Measurements from ENCODE around the gene SULF2. TPM values are rescaled to one million over a fixed set of nuclear protein-coding genes. Genes with fewer than 3 reads are reported as not detected.

Gene SULF2
- total RNA-seq, 2 donors from 2014 or later, result 75.7 to 146 TPM

DNA sequence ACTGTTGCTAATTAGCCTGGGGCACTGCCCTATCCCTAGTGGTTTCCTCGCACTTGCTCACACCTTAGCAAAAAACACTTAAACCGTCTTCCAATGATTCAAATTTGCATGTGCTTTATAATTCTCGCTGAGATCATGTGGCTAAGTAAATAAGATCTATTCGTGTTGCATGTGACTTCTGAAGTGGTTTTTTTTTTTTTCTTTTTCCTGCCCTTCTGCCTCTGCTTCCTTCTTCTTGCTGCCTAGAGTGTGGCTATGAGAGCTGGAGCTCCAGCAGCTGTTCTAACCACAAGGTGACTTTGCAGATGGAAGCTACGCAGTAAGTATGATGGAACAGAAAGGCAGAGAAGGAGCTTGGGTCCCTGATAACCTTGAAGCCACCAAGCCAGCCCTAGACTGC lies 36.5 kb downstream of the SULF2 start:
- Histone ChIP-seq H3K36me3 (ENCODE audit: control insufficient read depth, insufficient read depth, low read length) (peaks cover 62% of the 10 kb centered on the region), H3K4me3 (ENCODE audit: low read length) (no peak overlapping the region), H3K27ac (ENCODE audit: low read depth, low read length) (no peak overlapping the region), H3K9me3 (ENCODE audit: control insufficient read depth, low read length) (no peaks in the 10 kb centered on the region), H3K27me3 (ENCODE audit: control insufficient read depth, insufficient read depth, low read length, poor library complexity, severe bottlenecking) (no peaks in the 10 kb centered on the region), H3K4me1 (ENCODE audit: control insufficient read depth, insufficient read depth, low read length) (no peaks in the 10 kb centered on the region), H3K9ac (ENCODE audit: extremely low read depth, low read length, poor library complexity, severe bottlenecking) (no peak overlapping the region)
- Mint-ChIP-seq H3K9me3 (no peaks in the 10 kb centered on the region), H3K36me3 (ENCODE audit: low read depth) (peaks cover 50% of the 10 kb centered on the region), H3K4me3 (no peak overlapping the region), H3K27me3 (ENCODE audit: insufficient read depth) (no peaks in the 10 kb centered on the region), H3K27ac (no peak overlapping the region), H3K4me1 (no peaks in the 10 kb centered on the region)
- no peak for DNase-seq
- TF ChIP-seq, protein P1, sequence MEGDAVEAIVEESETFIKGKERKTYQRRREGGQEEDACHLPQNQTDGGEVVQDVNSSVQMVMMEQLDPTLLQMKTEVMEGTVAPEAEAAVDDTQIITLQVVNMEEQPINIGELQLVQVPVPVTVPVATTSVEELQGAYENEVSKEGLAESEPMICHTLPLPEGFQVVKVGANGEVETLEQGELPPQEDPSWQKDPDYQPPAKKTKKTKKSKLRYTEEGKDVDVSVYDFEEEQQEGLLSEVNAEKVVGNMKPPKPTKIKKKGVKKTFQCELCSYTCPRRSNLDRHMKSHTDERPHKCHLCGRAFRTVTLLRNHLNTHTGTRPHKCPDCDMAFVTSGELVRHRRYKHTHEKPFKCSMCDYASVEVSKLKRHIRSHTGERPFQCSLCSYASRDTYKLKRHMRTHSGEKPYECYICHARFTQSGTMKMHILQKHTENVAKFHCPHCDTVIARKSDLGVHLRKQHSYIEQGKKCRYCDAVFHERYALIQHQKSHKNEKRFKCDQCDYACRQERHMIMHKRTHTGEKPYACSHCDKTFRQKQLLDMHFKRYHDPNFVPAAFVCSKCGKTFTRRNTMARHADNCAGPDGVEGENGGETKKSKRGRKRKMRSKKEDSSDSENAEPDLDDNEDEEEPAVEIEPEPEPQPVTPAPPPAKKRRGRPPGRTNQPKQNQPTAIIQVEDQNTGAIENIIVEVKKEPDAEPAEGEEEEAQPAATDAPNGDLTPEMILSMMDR (conservative IDR thresholded peaks at IDR 0.05), result no peak
- WGBS, 2 experiments (ENCODE audit: insufficient coverage in 1 of 2, insufficient read length in 1 of 2), result 85 to 90% methylated on average over 2 to 5 of the region's 5 CpGs

DNA sequence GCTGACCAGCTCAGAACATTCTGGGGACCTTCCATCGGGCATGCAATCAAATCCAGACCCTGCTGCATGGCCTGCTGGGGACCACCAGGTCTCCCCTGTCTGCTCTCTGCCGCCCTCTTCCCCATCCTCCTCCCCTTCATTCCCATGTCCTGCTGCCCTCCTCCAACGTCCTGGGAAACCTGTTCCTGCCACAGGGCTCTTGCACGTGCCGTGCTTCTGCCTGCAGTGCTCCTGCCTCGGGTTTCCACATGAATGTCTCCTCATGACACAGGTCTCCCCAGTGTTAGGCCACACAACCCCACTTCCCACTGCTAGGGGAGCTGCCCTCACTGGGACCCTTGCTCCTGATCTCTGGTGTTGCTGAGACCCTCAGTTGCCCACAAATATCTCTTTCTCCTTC lies 37.2 kb downstream of the SULF2 start:
- Histone ChIP-seq H3K4me1 (ENCODE audit: control insufficient read depth, insufficient read depth, low read length) (no peaks in the 10 kb centered on the region), H3K27ac (ENCODE audit: low read depth, low read length) (no peak overlapping the region), H3K9me3 (ENCODE audit: control insufficient read depth, low read length) (no peaks in the 10 kb centered on the region), H3K9ac (ENCODE audit: extremely low read depth, low read length, poor library complexity, severe bottlenecking) (no peak overlapping the region), H3K36me3 (ENCODE audit: control insufficient read depth, insufficient read depth, low read length) (peaks cover 56% of the 10 kb centered on the region), H3K4me3 (ENCODE audit: low read length) (no peak overlapping the region), H3K27me3 (ENCODE audit: control insufficient read depth, insufficient read depth, low read length, poor library complexity, severe bottlenecking) (no peaks in the 10 kb centered on the region)
- Mint-ChIP-seq H3K4me3 (no peak overlapping the region), H3K36me3 (ENCODE audit: low read depth) (peaks cover 48% of the 10 kb centered on the region), H3K27ac (no peak overlapping the region), H3K4me1 (no peaks in the 10 kb centered on the region), H3K9me3 (no peaks in the 10 kb centered on the region), H3K27me3 (ENCODE audit: insufficient read depth) (no peaks in the 10 kb centered on the region)
- TF ChIP-seq, protein P1 (conservative IDR thresholded peaks at IDR 0.05), result no peak
- DNase-seq, result no peak
- WGBS, 2 experiments (ENCODE audit: insufficient coverage in 1 of 2, insufficient read length in 1 of 2), result 88 to 97% methylated on average over 6 of the region's 6 CpGs

GRCh38 chr20:47747669-47748031 lies 37.6 kb downstream of the SULF2 start:
- H3K4me1 ChIP-seq (ENCODE audit: control insufficient read depth, insufficient read depth, low read length), result no peaks in the 10 kb centered on the region
- TF ChIP-seq, protein P1 (conservative IDR thresholded peaks at IDR 0.05), result no peak

More at GRCh38 chr20:47747669-47748031, 37.6 kb downstream of the SULF2 start:
- peaks cover 57% of the 10 kb centered on the region for H3K36me3 ChIP-seq (ENCODE audit: control insufficient read depth, insufficient read depth, low read length)
- H3K9me3 Mint-ChIP-seq, result no peaks in the 10 kb centered on the region
- H3K27ac ChIP-seq (ENCODE audit: low read depth, low read length), result no peak overlapping the region
- no peak overlapping the region for H3K4me3 Mint-ChIP-seq
- H3K9ac ChIP-seq (ENCODE audit: extremely low read depth, low read length, poor library complexity, severe bottlenecking), result no peak overlapping the region
- no peaks in the 10 kb centered on the region for H3K9me3 ChIP-seq (ENCODE audit: control insufficient read depth, low read length)
- no peaks in the 10 kb centered on the region for H3K4me1 Mint-ChIP-seq
- no peak overlapping the region for H3K4me3 ChIP-seq (ENCODE audit: low read length)
- H3K27ac Mint-ChIP-seq, result no peak overlapping the region
- H3K36me3 Mint-ChIP-seq (ENCODE audit: low read depth), result peaks cover 47% of the 10 kb centered on the region
- no peak for DNase-seq
- 91 to 100% methylated on average over 2 to 10 of the region's 10 CpGs for WGBS, 2 experiments (ENCODE audit: insufficient coverage in 1 of 2, insufficient read length in 1 of 2)
- no peaks in the 10 kb centered on the region for H3K27me3 ChIP-seq (ENCODE audit: control insufficient read depth, insufficient read depth, low read length, poor library complexity, severe bottlenecking)
- no peaks in the 10 kb centered on the region for H3K27me3 Mint-ChIP-seq (ENCODE audit: insufficient read depth)

Data from endodermal cell (in vitro differentiated cells).